Liver (tissue), 2 donors: ENCODE measurements around the gene KLK2.

ENCODE experiments used
- TF ChIP-seq, protein P1 (sequence below): IDR thresholded peaks from 2 replicates; pipeline ENCODE4 v1.6.1; 2016; ENCODE audit warnings: antibody characterized with exemption
- TF ChIP-seq, protein P2 (sequence below): fragments of 150-350 bp; IDR thresholded peaks from 2 replicates; pipeline ENCODE4 v1.5.1; 2017; ENCODE audit warnings: improper control_type of control experiment, low read depth, low read length; ENCODE audit not compliant: missing input control
- donor health status: healthy.

DNA sequence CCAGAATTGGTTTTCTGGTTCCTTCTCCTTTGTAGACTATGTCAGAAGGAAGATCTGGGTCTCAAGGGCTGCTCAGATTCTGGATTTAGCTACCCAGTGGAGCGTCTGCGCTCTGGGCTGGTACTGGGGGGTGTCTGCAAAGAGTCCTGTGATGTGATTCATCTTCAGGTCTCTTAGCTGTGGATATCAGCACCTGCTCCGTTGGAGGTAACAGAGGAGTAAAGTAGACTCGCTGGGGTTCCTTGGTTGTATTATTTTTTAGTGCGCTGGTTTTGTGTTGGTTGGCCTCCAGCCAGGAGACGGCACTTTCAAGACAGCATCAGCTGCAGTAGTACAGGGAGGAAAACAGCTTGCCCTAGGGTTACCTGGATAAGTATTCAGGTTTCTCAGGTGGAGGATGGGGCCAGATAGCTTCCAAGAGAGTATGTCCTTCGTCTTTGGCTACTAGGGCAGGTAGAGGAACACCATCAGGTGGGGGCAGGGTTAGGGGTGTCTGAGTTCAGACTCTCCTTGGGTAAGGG, 29.5 kb upstream of the KLK2 start:
- TF ChIP-seq, protein P1, sequence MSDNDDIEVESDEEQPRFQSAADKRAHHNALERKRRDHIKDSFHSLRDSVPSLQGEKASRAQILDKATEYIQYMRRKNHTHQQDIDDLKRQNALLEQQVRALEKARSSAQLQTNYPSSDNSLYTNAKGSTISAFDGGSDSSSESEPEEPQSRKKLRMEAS, result no peak
- TF ChIP-seq, protein P2, sequence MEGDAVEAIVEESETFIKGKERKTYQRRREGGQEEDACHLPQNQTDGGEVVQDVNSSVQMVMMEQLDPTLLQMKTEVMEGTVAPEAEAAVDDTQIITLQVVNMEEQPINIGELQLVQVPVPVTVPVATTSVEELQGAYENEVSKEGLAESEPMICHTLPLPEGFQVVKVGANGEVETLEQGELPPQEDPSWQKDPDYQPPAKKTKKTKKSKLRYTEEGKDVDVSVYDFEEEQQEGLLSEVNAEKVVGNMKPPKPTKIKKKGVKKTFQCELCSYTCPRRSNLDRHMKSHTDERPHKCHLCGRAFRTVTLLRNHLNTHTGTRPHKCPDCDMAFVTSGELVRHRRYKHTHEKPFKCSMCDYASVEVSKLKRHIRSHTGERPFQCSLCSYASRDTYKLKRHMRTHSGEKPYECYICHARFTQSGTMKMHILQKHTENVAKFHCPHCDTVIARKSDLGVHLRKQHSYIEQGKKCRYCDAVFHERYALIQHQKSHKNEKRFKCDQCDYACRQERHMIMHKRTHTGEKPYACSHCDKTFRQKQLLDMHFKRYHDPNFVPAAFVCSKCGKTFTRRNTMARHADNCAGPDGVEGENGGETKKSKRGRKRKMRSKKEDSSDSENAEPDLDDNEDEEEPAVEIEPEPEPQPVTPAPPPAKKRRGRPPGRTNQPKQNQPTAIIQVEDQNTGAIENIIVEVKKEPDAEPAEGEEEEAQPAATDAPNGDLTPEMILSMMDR, result no peak
